GM19238 (cell line): ENCODE measurements around the gene FGD5.
A peak's percentile ranks its signal among the peaks of the same experiment; 100 is the strongest.

ENCODE experiments used
- DNase-seq: peaks from one replicate; pipeline ENCODE4 v3.0.0; 2011; ENCODE audit warnings: low spot score; ENCODE audit not compliant: insufficient read length

FGD5 gene

GRCh38 chr3:14959359-14959943 lies 140.7 kb downstream of the FGD5 start:
- peak; percentile 13 for DNase-seq

- no peak for DNase-seq
These were observed 144.0 kb downstream of the FGD5 start for GRCh38 chr3:14962762-14963161.

- no peak for DNase-seq
These were observed 148.5 kb downstream of the FGD5 start for GRCh38 chr3:14967285-14967684.

DNA sequence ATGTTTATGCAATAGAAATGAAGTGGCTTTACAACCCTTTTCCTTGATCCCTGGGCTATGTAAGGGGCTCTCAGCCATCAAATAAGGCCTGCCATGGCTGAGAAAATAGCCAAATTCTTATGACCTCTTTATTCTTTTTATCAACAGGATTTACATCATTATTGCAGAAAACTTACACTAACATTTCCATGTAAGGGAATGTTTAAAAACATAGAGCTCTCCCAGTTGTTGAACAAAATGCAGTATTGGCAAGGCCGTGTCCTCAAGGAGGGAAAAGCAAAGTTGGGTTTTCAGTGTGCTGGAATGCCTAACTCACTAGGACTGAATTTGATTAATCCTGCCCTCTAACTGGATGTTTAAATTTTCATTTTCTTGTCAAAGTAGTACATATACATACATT lies 150.9 kb downstream of the FGD5 start:
- DNase-seq: no peak

- DNase-seq: no peak
These were observed 157.6 kb downstream of the FGD5 start for GRCh38 chr3:14976317-14976716.

- DNase-seq: no peak
These were observed 161.9 kb downstream of the FGD5 start for GRCh38 chr3:14980689-14981088.
